ENCODE measurements around the gene CT55. TPM values are rescaled to one million over a fixed set of nuclear protein-coding genes. Genes with fewer than 3 reads are reported as not detected.
A peak's percentile ranks its signal among the peaks of the same experiment; 100 is the strongest.
"Not testable (repeated sequence)": the region's sequence is repeated elsewhere in the genome, so short reads cannot be mapped to it uniquely, and the experiment has no call there.

CT55 gene
- total RNA-seq, 2 donors from 2014 or later = not detected

DNA sequence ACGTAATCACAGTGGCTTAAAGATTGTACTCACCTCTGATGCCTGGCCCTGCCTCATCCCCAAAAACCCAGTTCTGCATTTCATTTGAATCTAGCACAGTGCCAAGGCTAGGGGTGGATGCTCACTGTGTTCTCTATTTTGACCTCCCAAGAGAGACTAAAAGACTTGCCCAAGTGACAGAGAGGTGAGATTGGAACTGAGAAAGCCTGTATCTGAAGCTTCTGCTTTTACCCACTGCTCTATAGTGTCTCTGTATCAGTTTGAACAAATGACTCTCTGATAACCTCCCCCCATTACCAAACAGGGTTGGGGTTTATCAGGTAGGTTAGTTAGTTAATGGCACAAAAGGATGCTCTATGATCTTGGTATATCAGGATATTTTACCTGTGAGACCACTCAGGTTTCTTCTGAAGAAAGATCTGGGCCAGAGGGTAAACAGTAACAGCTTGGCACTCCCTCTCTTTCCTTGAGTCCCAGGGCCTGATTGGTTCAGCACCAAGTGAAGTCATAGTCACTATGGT is 51.1 kb downstream of the CT55 start, which contains the start of gene ETDB:
Gene ETDB, minus strand, starts transcription at position 471 of the 521 bp plus-strand sequence. CDS start 1,265 bp downstream, outside the sequence.
- ATAC-seq = peak in 1 of 2 donors; percentile 46
- H3K36me3 Mint-ChIP-seq; H3K4me3 Mint-ChIP-seq; H3K9me3 Mint-ChIP-seq; H3K4me1 Mint-ChIP-seq (ENCODE audit: low read depth in 2 of 2); H3K27me3 Mint-ChIP-seq; H3K27ac Mint-ChIP-seq; DNase-seq (ENCODE audit: low spot score): not testable (repeated sequence)

- not testable (repeated sequence) for H3K36me3 Mint-ChIP-seq; ATAC-seq; DNase-seq (ENCODE audit: low spot score); H3K4me3 Mint-ChIP-seq; H3K4me1 Mint-ChIP-seq (ENCODE audit: low read depth in 2 of 2); H3K9me3 Mint-ChIP-seq; H3K27ac Mint-ChIP-seq
- H3K27me3 Mint-ChIP-seq = peaks cover 9 to 10% of the 10 kb centered on the region in 2 donors
These were observed 55.1 kb downstream of the CT55 start for GRCh38 chrX:135116064-135116463.

DNA sequence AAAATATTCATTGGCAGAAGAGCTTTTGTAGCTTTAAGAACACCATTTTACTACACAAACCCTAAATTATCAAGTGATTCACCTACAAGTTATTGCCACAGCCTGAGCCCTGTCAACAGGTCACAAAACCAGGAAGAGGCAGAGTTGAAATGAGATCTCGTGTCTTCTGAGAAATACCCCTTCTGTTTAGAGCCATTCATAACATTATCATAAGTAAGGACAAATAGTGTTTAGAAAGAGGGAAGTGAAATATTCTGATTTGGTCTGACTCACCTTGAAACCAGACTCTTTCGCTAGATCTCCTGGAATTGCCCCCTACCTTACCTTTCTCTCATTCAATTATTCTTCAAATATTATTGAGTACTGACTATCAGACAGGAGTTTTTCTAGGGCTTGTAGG is 56.8 kb downstream of the CT55 start:
- ATAC-seq (no peak), DNase-seq (ENCODE audit: low spot score) (no peak)
- no peaks in the 10 kb centered on the region for H3K4me1 Mint-ChIP-seq (ENCODE audit: low read depth in 2 of 2)
- H3K36me3 Mint-ChIP-seq = no peaks in the 10 kb centered on the region
- no peak overlapping the region for H3K4me3 Mint-ChIP-seq
- H3K27me3 Mint-ChIP-seq = peaks cover 9 to 15% of the 10 kb centered on the region in 2 donors
- no peaks in the 10 kb centered on the region for H3K9me3 Mint-ChIP-seq
- H3K27ac Mint-ChIP-seq = no peak overlapping the region

DNA sequence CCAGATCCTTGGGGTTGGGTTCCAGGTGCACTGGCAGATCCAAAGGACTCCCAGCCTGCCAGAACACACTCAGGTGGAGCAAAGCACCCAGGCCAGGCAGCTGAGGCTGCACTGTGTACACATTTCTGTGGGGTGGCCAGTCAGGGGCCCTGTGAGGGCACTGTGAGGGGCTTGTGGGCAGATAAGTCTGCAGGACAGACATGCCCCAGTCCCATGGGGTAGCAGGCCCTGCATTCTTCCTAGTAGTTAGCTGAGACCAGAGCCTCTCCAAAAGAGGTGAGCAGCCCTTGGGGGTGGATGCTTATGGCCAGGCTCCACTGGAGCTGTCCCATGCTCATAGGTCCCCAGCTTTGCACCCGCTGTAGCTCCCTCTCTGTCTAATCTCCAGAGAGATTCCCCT is 58.5 kb downstream of the CT55 start:
- peaks cover 22 to 28% of the 10 kb centered on the region in 2 donors for H3K27me3 Mint-ChIP-seq
- ATAC-seq (peak in 1 of 2 donors; percentile 51), DNase-seq (ENCODE audit: low spot score) (no peak)
- H3K9me3 Mint-ChIP-seq = no peaks in the 10 kb centered on the region
- no peak overlapping the region for H3K27ac Mint-ChIP-seq
- H3K4me1 Mint-ChIP-seq (ENCODE audit: low read depth in 2 of 2) = no peaks in the 10 kb centered on the region
- H3K4me3 Mint-ChIP-seq = no peak overlapping the region
- H3K36me3 Mint-ChIP-seq = no peaks in the 10 kb centered on the region

- peak in 1 of 2 donors; percentile 70 for ATAC-seq
- Mint-ChIP-seq H3K27me3 (peaks cover 22 to 29% of the 10 kb centered on the region in 2 donors), H3K4me3 (no peak overlapping the region), H3K36me3 (no peaks in the 10 kb centered on the region), H3K9me3 (no peaks in the 10 kb centered on the region), H3K27ac (no peak overlapping the region), H3K4me1 (ENCODE audit: low read depth in 2 of 2) (no peaks in the 10 kb centered on the region)
- DNase-seq (ENCODE audit: low spot score) = no peak
These were observed 59.0 kb downstream of the CT55 start for GRCh38 chrX:135112096-135112729.

DNA sequence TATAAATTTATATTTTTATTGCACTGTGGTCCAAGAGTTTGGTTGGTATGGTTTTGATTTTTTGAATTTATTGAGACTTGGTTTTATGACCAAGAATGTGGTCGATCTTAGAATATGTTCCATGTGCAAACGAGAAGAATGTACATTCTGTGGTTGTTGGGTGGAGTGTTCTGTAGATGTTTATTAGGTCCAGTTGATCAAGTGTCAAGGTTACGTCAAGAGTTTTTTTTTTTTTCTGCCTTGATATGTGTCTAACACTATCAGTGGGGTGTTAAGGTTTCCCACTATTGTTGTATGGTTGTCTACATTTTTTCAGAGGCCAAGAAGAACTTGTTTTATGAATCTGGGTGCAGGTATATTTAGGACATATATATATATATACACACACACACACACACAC is 61.6 kb downstream of the CT55 start:
- no peaks in the 10 kb centered on the region for H3K4me1 Mint-ChIP-seq (ENCODE audit: low read depth in 2 of 2)
- no peak overlapping the region for H3K27ac Mint-ChIP-seq
- peaks cover 28 to 43% of the 10 kb centered on the region in 2 donors for H3K27me3 Mint-ChIP-seq
- no peaks in the 10 kb centered on the region for H3K36me3 Mint-ChIP-seq
- DNase-seq (ENCODE audit: low spot score) (no peak), ATAC-seq (no peak)
- no peak overlapping the region for H3K4me3 Mint-ChIP-seq
- H3K9me3 Mint-ChIP-seq = no peaks in the 10 kb centered on the region

Other genes with a start within 250 kb of the CT55 start
- gene SMIM10, start 180.4 kb downstream of the CT55 start, total RNA-seq = 1 to 10 TPM; 1.4 to 2.5 TPM
- gene RTL8B, start 148.9 kb downstream of the CT55 start, total RNA-seq = 1 to 10 TPM in 1 of 2 donors, under 1 TPM in 1; 0.47 to 1.9 TPM
- gene RTL8C, start 139.0 kb downstream of the CT55 start, total RNA-seq = 10 to 100 TPM; 35.0 to 44.2 TPM
- gene RTL8A, start 119.3 kb downstream of the CT55 start, total RNA-seq = 10 to 100 TPM; 11.1 to 18.3 TPM
- not detected for gene SMIM10L2B, start 72.7 kb downstream of the CT55 start, total RNA-seq
- not detected for gene ETDB, start 50.9 kb downstream of the CT55 start, total RNA-seq
- gene ETDA, start 80.7 kb upstream of the CT55 start, total RNA-seq = not detected
- not detected for gene ETDC, start 138.1 kb upstream of the CT55 start, total RNA-seq
- 1 to 10 TPM; 7.3 to 8.6 TPM for gene ZNF75D, start 172.7 kb upstream of the CT55 start, total RNA-seq
- 1 to 10 TPM; 2.4 to 2.9 TPM for gene ZNF449, start 173.4 kb upstream of the CT55 start, total RNA-seq

Measured in natural killer cell treated with Interleukin-12 subunit alpha and Interleukin-12 subunit beta and Interleukin-15 and Interleukin-18, amount 100 ng/mL, for 72 hours (primary cell).